Measurements from ENCODE around the gene CCKAR.

- TF ChIP-seq CTCF (IDR thresholded peaks at IDR 0.05; ENCODE audit: insufficient read depth, low read depth, low read length), result no peak
- TF ChIP-seq EZH2 (IDR thresholded peaks at IDR 0.05; ENCODE audit: insufficient read depth, low read length), result no peak
Observed at GRCh38 chr4:26531491-26532116, 41.3 kb upstream of the CCKAR start.

All from astrocyte (in vitro differentiated cells and primary cell).